ENCODE results near the gene LTBP4. TPM values are rescaled to one million over a fixed set of nuclear protein-coding genes. Genes with fewer than 3 reads are reported as not detected.

LTBP4 gene
- total and polyA plus RNA-seq, 2 experiments from 2014 or later, result 50.2 to 163 TPM

DNA sequence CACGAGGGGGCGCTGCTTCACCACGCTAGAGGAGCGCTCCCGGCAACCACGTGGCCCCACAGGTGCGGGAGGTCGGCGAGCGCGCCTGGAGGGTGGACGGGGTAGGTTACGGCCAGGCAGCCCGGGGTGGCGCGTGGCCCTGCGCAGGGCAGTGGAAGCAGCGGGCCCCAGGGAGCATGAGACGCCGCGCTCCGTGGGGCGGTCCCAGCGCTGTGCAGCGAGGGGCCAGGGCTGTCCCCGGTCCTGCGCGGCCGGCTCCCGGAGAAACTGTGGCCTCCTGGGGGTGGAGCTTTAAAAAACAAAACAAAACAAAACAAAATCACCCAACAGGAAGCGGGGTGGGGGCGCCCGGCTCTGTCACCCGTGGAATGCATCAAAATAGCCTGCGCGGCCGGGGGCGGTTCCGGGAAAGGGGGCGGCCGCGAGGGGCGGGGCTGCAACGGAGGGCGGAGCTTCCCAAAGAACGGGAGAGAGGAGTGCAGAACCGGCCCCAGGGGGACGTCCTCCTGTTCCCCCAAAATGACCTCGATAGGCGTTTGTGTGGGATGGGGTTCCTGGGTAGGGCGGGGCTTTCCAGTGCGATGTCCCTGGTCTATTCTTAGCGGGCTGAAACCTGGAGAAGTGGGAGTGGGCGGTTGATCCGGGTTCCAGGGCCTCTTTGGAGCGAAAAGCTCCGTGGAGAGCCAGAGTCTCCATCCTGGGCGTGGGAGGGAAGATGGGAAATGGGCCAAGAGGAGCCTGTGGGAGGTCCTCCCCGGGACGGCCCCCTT lies 61.9 kb downstream of the LTBP4 start:
- H2AFZ ChIP-seq, result peak overlapping the region; percentile 93
- WGBS (ENCODE audit: low lambda C conversion rate, missing lambda C conversion rate), result under 1% methylated on average over 56 of the region's 60 CpGs

GRCh38 chr19:40663695-40664692 lies 62.8 kb downstream of the LTBP4 start:
- H3K27me3 ChIP-seq, result no peaks in the 10 kb centered on the region
- peak overlapping the region; percentile 92 for H3K4me3 ChIP-seq
- WGBS (ENCODE audit: low lambda C conversion rate, missing lambda C conversion rate), result 60% methylated on average over 24 of the region's 24 CpGs
- peaks cover 3% of the 10 kb centered on the region for H3K4me1 ChIP-seq (ENCODE audit: insufficient read depth)
- DNase-seq (ENCODE audit: low spot score), result peak; percentile 29
- no peaks in the 10 kb centered on the region for H4K20me1 ChIP-seq (ENCODE audit: insufficient read depth, poor library complexity, severe bottlenecking)
- no peaks in the 10 kb centered on the region for H3K79me2 ChIP-seq
- H3K4me2 ChIP-seq, result peak overlapping the region; percentile 98
- no peaks in the 10 kb centered on the region for H3K9me2 ChIP-seq (replicated peaks; ENCODE audit: insufficient read depth)
- TF ChIP-seq, protein P1, sequence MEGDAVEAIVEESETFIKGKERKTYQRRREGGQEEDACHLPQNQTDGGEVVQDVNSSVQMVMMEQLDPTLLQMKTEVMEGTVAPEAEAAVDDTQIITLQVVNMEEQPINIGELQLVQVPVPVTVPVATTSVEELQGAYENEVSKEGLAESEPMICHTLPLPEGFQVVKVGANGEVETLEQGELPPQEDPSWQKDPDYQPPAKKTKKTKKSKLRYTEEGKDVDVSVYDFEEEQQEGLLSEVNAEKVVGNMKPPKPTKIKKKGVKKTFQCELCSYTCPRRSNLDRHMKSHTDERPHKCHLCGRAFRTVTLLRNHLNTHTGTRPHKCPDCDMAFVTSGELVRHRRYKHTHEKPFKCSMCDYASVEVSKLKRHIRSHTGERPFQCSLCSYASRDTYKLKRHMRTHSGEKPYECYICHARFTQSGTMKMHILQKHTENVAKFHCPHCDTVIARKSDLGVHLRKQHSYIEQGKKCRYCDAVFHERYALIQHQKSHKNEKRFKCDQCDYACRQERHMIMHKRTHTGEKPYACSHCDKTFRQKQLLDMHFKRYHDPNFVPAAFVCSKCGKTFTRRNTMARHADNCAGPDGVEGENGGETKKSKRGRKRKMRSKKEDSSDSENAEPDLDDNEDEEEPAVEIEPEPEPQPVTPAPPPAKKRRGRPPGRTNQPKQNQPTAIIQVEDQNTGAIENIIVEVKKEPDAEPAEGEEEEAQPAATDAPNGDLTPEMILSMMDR (IDR thresholded peaks at IDR 0.05; ENCODE audit: poor library complexity), result no peak
- no peak for TF ChIP-seq EZH2phosphoT487 (IDR thresholded peaks at IDR 0.05; ENCODE audit: low read depth, severe bottlenecking, unreplicated experiment)
- no peaks in the 10 kb centered on the region for H3K9me3 ChIP-seq (ENCODE audit: low read depth)
- no peaks in the 10 kb centered on the region for H3K36me3 ChIP-seq (replicated peaks; ENCODE audit: insufficient read depth, low read depth)
- H2AFZ ChIP-seq, result peak overlapping the region; percentile 93
- peak overlapping the region; percentile 88 for H3K27ac ChIP-seq

More for the DNA sequence above, 61.9 kb downstream of the LTBP4 start:
- Histone ChIP-seq H4K20me1 (ENCODE audit: insufficient read depth, poor library complexity, severe bottlenecking) (no peaks in the 10 kb centered on the region), H3K9me2 (replicated peaks; ENCODE audit: insufficient read depth) (no peaks in the 10 kb centered on the region), H3K36me3 (replicated peaks; ENCODE audit: insufficient read depth, low read depth) (no peaks in the 10 kb centered on the region), H3K27me3 (no peaks in the 10 kb centered on the region), H3K4me3 (peak overlapping the region; percentile 92), H3K4me2 (peak overlapping the region; percentile 98), H3K9me3 (ENCODE audit: low read depth) (no peaks in the 10 kb centered on the region), H3K4me1 (ENCODE audit: insufficient read depth) (peaks cover 3% of the 10 kb centered on the region), H3K79me2 (no peaks in the 10 kb centered on the region), H3K27ac (peak overlapping the region; percentile 88)
- TF ChIP-seq EZH2 (IDR thresholded peaks at IDR 0.05; ENCODE audit: borderline replicate concordance), result no peak
- TF ChIP-seq, protein P1 (IDR thresholded peaks at IDR 0.05; ENCODE audit: poor library complexity), result peak; percentile 99
- TF ChIP-seq EZH2phosphoT487 (IDR thresholded peaks at IDR 0.05; ENCODE audit: low read depth, severe bottlenecking, unreplicated experiment), result no peak
- peak; percentile 95 for DNase-seq (ENCODE audit: low spot score)

- H3K9me2 ChIP-seq (replicated peaks; ENCODE audit: insufficient read depth), result no peaks in the 10 kb centered on the region
- 95% methylated on average over 13 of the region's 14 CpGs for WGBS (ENCODE audit: low lambda C conversion rate, missing lambda C conversion rate)
- no peak overlapping the region for H3K4me2 ChIP-seq
- no peaks in the 10 kb centered on the region for H4K20me1 ChIP-seq (ENCODE audit: insufficient read depth, poor library complexity, severe bottlenecking)
- H3K36me3 ChIP-seq (replicated peaks; ENCODE audit: insufficient read depth, low read depth), result no peaks in the 10 kb centered on the region
- no peaks in the 10 kb centered on the region for H3K9me3 ChIP-seq (ENCODE audit: low read depth)
- TF ChIP-seq, protein P1 (IDR thresholded peaks at IDR 0.05; ENCODE audit: poor library complexity), result no peak
- TF ChIP-seq EZH2 (IDR thresholded peaks at IDR 0.05; ENCODE audit: borderline replicate concordance), result no peak
- no peak for TF ChIP-seq EZH2phosphoT487 (IDR thresholded peaks at IDR 0.05; ENCODE audit: low read depth, severe bottlenecking, unreplicated experiment)
- no peak for DNase-seq (ENCODE audit: low spot score)
- H3K27ac ChIP-seq, result no peak overlapping the region
- no peaks in the 10 kb centered on the region for H3K27me3 ChIP-seq
- no peaks in the 10 kb centered on the region for H3K79me2 ChIP-seq
- no peak overlapping the region for H3K4me3 ChIP-seq
- no peak overlapping the region for H2AFZ ChIP-seq
- peaks cover 3% of the 10 kb centered on the region for H3K4me1 ChIP-seq (ENCODE audit: insufficient read depth)
Measured at GRCh38 chr19:40666803-40667438, 65.8 kb downstream of the LTBP4 start.

All from hepatocyte (in vitro differentiated cells).